ENCODE data around the gene CARM1.

The CARM1 gene

GRCh38 chr19:10907925-10908324 lies 36.6 kb downstream of the CARM1 start:
- no peak for DNase-seq (ENCODE audit: low read depth in 3 of 3)

GRCh38 chr19:10908380-10908960 lies 37.1 kb downstream of the CARM1 start:
- no peak for DNase-seq (ENCODE audit: low read depth in 3 of 3)

GRCh38 chr19:10911579-10912363 lies 40.4 kb downstream of the CARM1 start:
- no peak for DNase-seq (ENCODE audit: low read depth in 3 of 3)

- DNase-seq (ENCODE audit: low read depth in 3 of 3), result no peak
Measured at GRCh38 chr19:10912619-10913018, 41.3 kb downstream of the CARM1 start.

- no peak for DNase-seq (ENCODE audit: low read depth in 3 of 3)
Measured at GRCh38 chr19:10913716-10914340, 42.5 kb downstream of the CARM1 start.

- DNase-seq (ENCODE audit: low read depth in 3 of 3), result no peak
Measured at GRCh38 chr19:10915130-10916091, 44.1 kb downstream of the CARM1 start.

GRCh38 chr19:10916602-10917001 lies 45.2 kb downstream of the CARM1 start:
- no peak for DNase-seq (ENCODE audit: low read depth in 3 of 3)

- no peak for DNase-seq (ENCODE audit: low read depth in 3 of 3)
Measured at GRCh38 chr19:10918359-10918758, 47.0 kb downstream of the CARM1 start.

- DNase-seq (ENCODE audit: low read depth in 3 of 3), result no peak
Measured at GRCh38 chr19:10919352-10920287, 48.3 kb downstream of the CARM1 start.

GRCh38 chr19:10920288-10920655 lies 48.9 kb downstream of the CARM1 start:
- DNase-seq (ENCODE audit: low read depth in 3 of 3), result no peak

- no peak for DNase-seq (ENCODE audit: low read depth in 3 of 3)
Measured at GRCh38 chr19:10920781-10921180, 49.4 kb downstream of the CARM1 start.

- no peak for DNase-seq (ENCODE audit: low read depth in 3 of 3)
Measured at GRCh38 chr19:10921199-10921909, 50.0 kb downstream of the CARM1 start.

GRCh38 chr19:10921910-10922637 lies 50.7 kb downstream of the CARM1 start:
- DNase-seq (ENCODE audit: low read depth in 3 of 3), result no peak

GRCh38 chr19:10922638-10923014 lies 51.3 kb downstream of the CARM1 start:
- no peak for DNase-seq (ENCODE audit: low read depth in 3 of 3)

GRCh38 chr19:10923260-10924112 lies 52.1 kb downstream of the CARM1 start:
- DNase-seq (ENCODE audit: low read depth in 3 of 3), result no peak

- no peak for DNase-seq (ENCODE audit: low read depth in 3 of 3)
Measured at GRCh38 chr19:10924597-10924996, 53.2 kb downstream of the CARM1 start.

- no peak for DNase-seq (ENCODE audit: low read depth in 3 of 3)
Measured at GRCh38 chr19:10927730-10928562, 56.6 kb downstream of the CARM1 start.
